Spleen (tissue), 13 donors: ENCODE measurements around the gene MRPS7. TPM values are rescaled to one million over a fixed set of nuclear protein-coding genes. Genes with fewer than 3 reads are reported as not detected.
A peak's percentile ranks its signal among the peaks of the same experiment; 100 is the strongest.

Source experiments
- DNase-seq: peaks from one replicate; pipeline ENCODE4 v3.0.0-alpha.2; 2020
- H3K27ac ChIP-seq, 8 donors: fragments of 200-600 bp; sonication (generic) in 7 of 8; 1 replicate in 4 of 8; 2 replicates in 4 of 8; pipeline versions ENCODE4 v1.5.0 to v1.8.0; 2016 to 2021; ENCODE audit warnings: inconsistent platforms in 4 of 8, mild to moderate bottlenecking in 4 of 8, moderate library complexity in 1 of 8
- H3K27me3 ChIP-seq, 7 donors: fragments of 200-600 bp; sonication (generic) in 6 of 7; replicated peaks in 1 of 7; 1 replicate in 4 of 7; 2 replicates in 3 of 7; pipeline versions ENCODE4 v1.5.0 to v1.8.0; 2016 to 2021; ENCODE audit warnings: inconsistent platforms in 3 of 7, mild to moderate bottlenecking in 1 of 7
- H3K36me3 ChIP-seq, 6 donors: fragments of 200-600 bp; sonication (generic) in 5 of 6; 1 replicate in 4 of 6; 2 replicates in 2 of 6; pipeline versions ENCODE4 v1.5.0 to v1.8.0; 2016 to 2021; ENCODE audit warnings: inconsistent platforms in 2 of 6
- H3K4me1 ChIP-seq, 6 donors: fragments of 200-600 bp; sonication (generic) in 5 of 6; 1 replicate in 3 of 6; 2 replicates in 3 of 6; pipeline versions ENCODE4 v1.5.0 to v1.8.0; 2016 to 2021; ENCODE audit warnings: inconsistent platforms in 3 of 6
- H3K4me3 ChIP-seq, 8 donors: fragments of 200-600 bp; sonication (generic) in 7 of 8; 1 replicate in 4 of 8; 2 replicates in 4 of 8; pipeline versions ENCODE4 v1.5.0 to v1.8.0; 2016 to 2021; ENCODE audit warnings: inconsistent platforms in 4 of 8, mild to moderate bottlenecking in 4 of 8, moderate library complexity in 2 of 8
- H3K9me3 ChIP-seq, 8 donors: fragments of 200-600 bp; sonication (generic) in 7 of 8; 1 replicate in 4 of 8; 2 replicates in 4 of 8; pipeline versions ENCODE4 v1.5.0 to v1.8.0; 2016 to 2021; ENCODE audit warnings: inconsistent platforms in 4 of 8
- POLR2A ChIP-seq, 3 donors: fragments of 450-650 bp; IDR thresholded peaks; one replicate each; pipeline ENCODE4 v1.5.1; 2017; ENCODE audit warnings: antibody characterized with exemption in 3 of 3, mild to moderate bottlenecking in 1 of 3
- POLR2AphosphoS5 ChIP-seq, 3 donors: sonication (generic); formaldehyde crosslinking; IDR thresholded peaks; one replicate each; pipeline ENCODE4 v1.5.1; 2017; ENCODE audit warnings: antibody characterized with exemption in 3 of 3
- WGBS, 5 donors: extraction: QIAGEN DNeasy Blood & Tissue Kit in 3 of 5; methylation state at CpG; one replicate each; pipeline versions ENCODE4 v1.1.5 to v1.1.7; 2013 to 2018; 5-methylcytosine and 5-hydroxymethylcytosine counted together
- intact Hi-C: fragments of 100-400 bp; cut with DNase I; formaldehyde crosslinking; loops from one replicate; pipeline ENCODE4 v1.15.0; 2023; ENCODE audit warnings: low total_unique reads
- long read RNA-seq, 2 donors: transcript quantifications; one replicate each; lab custom pipeline, GENCODE V29; 2026
- polyA plus RNA-seq, 3 donors: library from polyadenylated mRNA; stranded (reverse); fragments of 200-250 nt; gene quantifications; one replicate each; pipeline ENCODE4 v1.2.1, GENCODE V29; 2013
- total RNA-seq, 7 donors: library from RNA; depleted of rRNA in 3 of 7; stranded (reverse); fragments of >200 nt in 3 of 7; fragmentation: NEBNext Ultra II Directional in 4 of 7; extraction: Animal tissue kit (Norgen Biotek cat#: 25700) in 4 of 7; gene quantifications; one replicate each; pipeline versions ENCODE4 v1.1.0 to v1.2.1, GENCODE V29; 2016 to 2021
- TF ChIP-seq, protein P1 (sequence below), 11 experiments: fragments of 200-600 bp in 7 of 11; fragments of 450-650 bp in 4 of 11; sonication (generic) in 4 of 11; IDR thresholded peaks in 8 of 11; conservative IDR thresholded peaks in 3 of 11; 1 replicate in 7 of 11; 2 replicates in 4 of 11; pipeline versions ENCODE4 v1.4.0 to v1.8.0; 2016 to 2021; ENCODE audit warnings: antibody characterized with exemption in 11 of 11, inconsistent platforms in 4 of 11, mild to moderate bottlenecking in 1 of 11
- donor health status: healthy with polysubstance abuse.
- donor health status: DM: no; HTN: no; CAD: no; lungs with moderate emphysema.
- donor health status: DM: no; HTN: no; CAD: no.
- donor health status: Bipolar disorder and iron deficiency.
- donor health status: healthy.
- donor health status: DM: no; HTN: no; CAD: no.
- donor health status: DM: yes; HTN: yes; CAD: no.

MRPS7 gene
- total RNA-seq: 10 to 100 TPM; 32.2 to 38.4 (median 35.1) TPM
- 10 to 100 TPM; 39.1 to 62.7 (median 47.2) TPM for polyA plus RNA-seq
- long read RNA-seq, donor 1, transcript MRPS7-201 (5 exons, 1,406 nt): major isoform, 27 of 43 reads
- long read RNA-seq, donor 1, partial matches to known transcripts: 13 of 43 reads
- long read RNA-seq, donor 1, other reads (novel, unspliced or antisense): 0 of 43 reads
- long read RNA-seq, donor 2, transcript MRPS7-201 (5 exons, 1,406 nt): major isoform, 25 of 26 reads
- long read RNA-seq, donor 2, partial matches to known transcripts: 0 of 26 reads
- long read RNA-seq, donor 2, other reads (novel, unspliced or antisense): 0 of 26 reads

DNA sequence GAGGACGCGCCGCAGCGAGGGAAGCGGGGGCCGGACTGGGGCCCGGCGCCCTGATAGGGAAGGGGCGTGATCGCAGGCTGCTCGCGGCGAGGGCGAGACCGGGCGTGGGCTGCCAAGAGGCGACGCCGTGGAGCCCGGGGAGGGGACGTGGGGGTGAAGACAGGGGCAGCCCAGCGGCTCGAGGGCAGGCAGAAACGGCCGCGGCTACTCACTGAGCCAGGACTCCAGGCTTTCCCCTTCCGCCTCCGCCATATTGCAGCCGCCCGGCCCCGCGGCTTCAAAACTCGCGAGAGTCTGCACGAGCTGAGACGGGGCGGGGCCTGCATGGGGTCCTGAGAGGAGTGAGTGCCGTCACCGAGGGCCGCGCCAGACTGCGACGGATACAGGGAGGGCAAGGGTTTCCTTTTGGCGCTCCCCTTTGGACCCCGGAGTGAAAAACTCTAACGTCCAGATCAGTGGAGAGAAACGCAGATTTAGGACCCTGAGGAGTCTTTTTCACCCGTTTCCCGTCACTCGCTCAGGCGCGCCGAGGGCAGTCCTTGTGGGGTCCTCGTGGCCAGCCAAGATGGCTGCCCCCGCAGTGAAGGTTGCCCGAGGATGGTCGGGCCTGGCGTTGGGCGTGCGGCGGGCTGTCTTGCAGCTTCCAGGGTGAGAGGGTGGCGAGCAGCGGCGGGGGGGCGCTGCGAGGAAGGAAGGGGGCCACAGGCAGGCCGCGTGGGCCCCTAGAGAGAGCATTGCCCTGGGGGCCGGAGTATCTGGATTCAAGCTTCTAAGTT, at the start of gene MRPS7, which contains the start of gene GGA3:
MRPS7 (plus strand) TSS at position 544 of the 776 bp plus-strand sequence; CDS start at position 566, 22 bp downstream.
GGA3 (minus strand) TSS at position 271 of the 776 bp plus-strand sequence; CDS start at position 252, 19 bp downstream.
- H3K36me3 ChIP-seq: peaks cover 0 to 36% (median 29%) of the 10 kb centered on the region in 6 donors
- no peaks in the 10 kb centered on the region for H3K9me3 ChIP-seq
- H3K4me3 ChIP-seq: peak within 1 kb of the TSS; percentile 70 to 98 (median 93)
- H3K4me1 ChIP-seq: peaks cover 28 to 76% (median 50%) of the 10 kb centered on the region in 6 donors
- no peaks in the 10 kb centered on the region for H3K27me3 ChIP-seq
- peak in 1 of 3 donors; percentile 20 for TF ChIP-seq POLR2A (IDR thresholded peaks at IDR 0.05)
- TF ChIP-seq, protein P1, sequence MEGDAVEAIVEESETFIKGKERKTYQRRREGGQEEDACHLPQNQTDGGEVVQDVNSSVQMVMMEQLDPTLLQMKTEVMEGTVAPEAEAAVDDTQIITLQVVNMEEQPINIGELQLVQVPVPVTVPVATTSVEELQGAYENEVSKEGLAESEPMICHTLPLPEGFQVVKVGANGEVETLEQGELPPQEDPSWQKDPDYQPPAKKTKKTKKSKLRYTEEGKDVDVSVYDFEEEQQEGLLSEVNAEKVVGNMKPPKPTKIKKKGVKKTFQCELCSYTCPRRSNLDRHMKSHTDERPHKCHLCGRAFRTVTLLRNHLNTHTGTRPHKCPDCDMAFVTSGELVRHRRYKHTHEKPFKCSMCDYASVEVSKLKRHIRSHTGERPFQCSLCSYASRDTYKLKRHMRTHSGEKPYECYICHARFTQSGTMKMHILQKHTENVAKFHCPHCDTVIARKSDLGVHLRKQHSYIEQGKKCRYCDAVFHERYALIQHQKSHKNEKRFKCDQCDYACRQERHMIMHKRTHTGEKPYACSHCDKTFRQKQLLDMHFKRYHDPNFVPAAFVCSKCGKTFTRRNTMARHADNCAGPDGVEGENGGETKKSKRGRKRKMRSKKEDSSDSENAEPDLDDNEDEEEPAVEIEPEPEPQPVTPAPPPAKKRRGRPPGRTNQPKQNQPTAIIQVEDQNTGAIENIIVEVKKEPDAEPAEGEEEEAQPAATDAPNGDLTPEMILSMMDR (IDR thresholded peaks at IDR 0.05 in 8 of 11, conservative IDR thresholded peaks at IDR 0.05 in 3 of 11): peak in 3 of 11 experiments; percentile 13 to 44 (median 37)
- TF ChIP-seq POLR2AphosphoS5 (IDR thresholded peaks at IDR 0.05): peak; percentile 90 to 95 (median 92)
- intact Hi-C loops: no loop called here
- DNase-seq: peak; percentile 99
- WGBS, 5 donors: 0 to 1% (median 0%) methylated on average over 19 to 68 of the region's 69 CpGs
- H3K27ac ChIP-seq: peak within 1 kb of the TSS; percentile 95 to 99 (median 96)

DNA sequence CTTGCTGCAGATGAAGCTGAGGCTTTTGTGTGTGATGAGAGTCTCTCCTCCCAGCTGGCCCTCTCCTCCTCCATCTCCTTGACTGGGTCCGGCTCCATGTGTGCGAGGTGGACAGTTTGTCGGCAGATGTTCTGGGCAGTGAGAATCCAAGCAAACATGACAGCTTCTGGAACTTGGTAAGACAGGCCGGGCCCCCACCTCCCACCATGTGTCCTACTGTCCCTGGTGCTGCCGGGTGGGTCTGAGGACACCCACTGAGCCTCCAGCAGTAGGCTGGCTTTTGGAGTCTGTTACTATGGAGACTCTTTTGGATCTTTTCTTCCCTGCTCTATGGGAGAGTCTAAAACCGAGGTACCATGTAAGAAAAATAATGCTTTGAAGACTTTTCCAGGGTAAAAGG, 43.5 kb upstream of the MRPS7 start:
- 88 to 96% (median 93%) methylated on average over 6 of the region's 6 CpGs for WGBS, 5 donors
- H3K36me3 ChIP-seq: peaks cover 5 to 100% (median 84%) of the 10 kb centered on the region in 6 donors
- H3K27me3 ChIP-seq: no peaks in the 10 kb centered on the region
- intact Hi-C loops: no loop called here
- H3K4me1 ChIP-seq: no peaks in the 10 kb centered on the region
- TF ChIP-seq POLR2A (IDR thresholded peaks at IDR 0.05) (no peak), POLR2AphosphoS5 (IDR thresholded peaks at IDR 0.05) (no peak)
- TF ChIP-seq, protein P1 (IDR thresholded peaks at IDR 0.05 in 8 of 11, conservative IDR thresholded peaks at IDR 0.05 in 3 of 11): no peak
- no peak overlapping the region for H3K4me3 ChIP-seq
- DNase-seq: no peak
- H3K27ac ChIP-seq: no peak overlapping the region
- no peaks in the 10 kb centered on the region for H3K9me3 ChIP-seq

DNA sequence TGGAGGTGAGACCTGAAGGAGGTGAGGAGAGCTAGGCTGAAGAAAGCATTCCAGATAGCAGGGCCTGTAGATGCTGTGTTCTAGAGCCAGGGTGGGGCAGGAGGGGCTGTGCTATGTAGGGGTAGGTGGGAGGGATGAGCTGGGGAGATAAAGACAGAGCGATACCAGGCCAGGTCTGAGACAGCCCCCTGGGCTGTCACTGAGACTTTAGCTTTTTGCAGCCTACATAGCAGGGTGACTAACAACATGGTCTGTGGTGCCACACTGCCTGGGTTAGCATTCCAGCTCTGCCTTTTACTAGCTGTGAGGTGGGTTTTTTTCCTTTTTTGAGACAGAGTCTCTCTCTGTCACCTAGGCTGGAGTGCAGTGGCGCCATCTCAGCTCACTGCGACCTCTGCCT, 41.9 kb upstream of the MRPS7 start:
- Histone ChIP-seq H3K4me1 (no peaks in the 10 kb centered on the region), H3K27me3 (no peaks in the 10 kb centered on the region), H3K36me3 (peaks cover 5 to 100% (median 83%) of the 10 kb centered on the region in 6 donors), H3K9me3 (no peaks in the 10 kb centered on the region), H3K4me3 (no peak overlapping the region), H3K27ac (no peak overlapping the region)
- no peak for DNase-seq
- WGBS, 5 donors: 96 to 100% (median 98%) methylated on average over 3 of the region's 3 CpGs
- TF ChIP-seq POLR2AphosphoS5 (IDR thresholded peaks at IDR 0.05): no peak
- TF ChIP-seq, protein P1 (IDR thresholded peaks at IDR 0.05 in 8 of 11, conservative IDR thresholded peaks at IDR 0.05 in 3 of 11): no peak
- TF ChIP-seq POLR2A (IDR thresholded peaks at IDR 0.05): no peak
- intact Hi-C loops: no loop called here
